ENCODE measurements around the gene ODF2. TPM values are rescaled to one million over a fixed set of nuclear protein-coding genes. Genes with fewer than 3 reads are reported as not detected.

ODF2 gene
- total and polyA plus RNA-seq, 2 experiments from 2014 or later, result 17.5 to 26.9 TPM

GRCh38 chr9:128420651-128421481 lies 34.9 kb upstream of the ODF2 start, which contains the start of gene CERCAM:
CERCAM (plus strand) TSS chr9:128420857; CDS start chr9:128420878, 21 bp downstream.
- Mint-ChIP-seq H3K27ac (no peak within 1 kb of the TSS), H3K27me3 (ENCODE audit: insufficient read depth, low read depth, poor library complexity) (peaks cover 35% of the 10 kb centered on the region), H3K4me3 (peak within 1 kb of the TSS; percentile 70), H3K36me3 (ENCODE audit: low read depth) (no peaks in the 10 kb centered on the region), H3K9me3 (no peaks in the 10 kb centered on the region), H3K4me1 (peaks cover 14% of the 10 kb centered on the region)
- H3K27me3 ChIP-seq (ENCODE audit: insufficient read depth), result peaks cover 58% of the 10 kb centered on the region
- no peaks in the 10 kb centered on the region for H4K20me1 ChIP-seq (replicated peaks; ENCODE audit: insufficient read depth)
- H3K79me2 ChIP-seq (replicated peaks; ENCODE audit: insufficient read depth), result no peaks in the 10 kb centered on the region
- peak; percentile 68 for DNase-seq (ENCODE audit: low spot score)
- ATAC-seq, result peak; percentile 74
- H3K36me3 ChIP-seq (ENCODE audit: insufficient read depth), result no peaks in the 10 kb centered on the region
- H3F3A ChIP-seq (replicated peaks; ENCODE audit: low read depth), result peaks cover 12% of the 10 kb centered on the region; the same call in 1 of the 2 replicates
- no peak within 1 kb of the TSS for H3K27ac ChIP-seq (ENCODE audit: low read depth)
- H2AFZ ChIP-seq, result peak within 1 kb of the TSS; percentile 98
- TF ChIP-seq POLR2AphosphoS5 (IDR thresholded peaks at IDR 0.05; ENCODE audit: low read depth) (0 out of 2 replicates have a peak, but pooled peaks have one; percentile 26), REST (IDR thresholded peaks at IDR 0.05; ENCODE audit: unreplicated experiment) (no peak)
- H3K4me1 ChIP-seq (ENCODE audit: insufficient read depth), result peaks cover 14% of the 10 kb centered on the region; the same call in 1 of the 2 replicates
- peak within 1 kb of the TSS; percentile 83 for H3K4me3 ChIP-seq
- peak within 1 kb of the TSS; percentile 90 for H3K4me2 ChIP-seq
- H3K9me2 ChIP-seq (ENCODE audit: insufficient read depth), result no peaks in the 10 kb centered on the region

- H3K4me1 ChIP-seq (ENCODE audit: insufficient read depth), result peaks cover 7% of the 10 kb centered on the region; the same call in 1 of the 2 replicates
- H3K27ac ChIP-seq (ENCODE audit: low read depth), result no peak overlapping the region
- H3K4me3 ChIP-seq, result peak overlapping the region; percentile 83
- Mint-ChIP-seq H3K4me1 (peaks cover 7% of the 10 kb centered on the region), H3K27ac (no peak overlapping the region), H3K36me3 (ENCODE audit: low read depth) (no peaks in the 10 kb centered on the region), H3K9me3 (no peaks in the 10 kb centered on the region), H3K27me3 (ENCODE audit: insufficient read depth, low read depth, poor library complexity) (peaks cover 30% of the 10 kb centered on the region), H3K4me3 (peak overlapping the region; percentile 70; the same call in 2 of the 3 replicates)
- peaks cover 51% of the 10 kb centered on the region for H3K27me3 ChIP-seq (ENCODE audit: insufficient read depth)
- H4K20me1 ChIP-seq (replicated peaks; ENCODE audit: insufficient read depth), result no peaks in the 10 kb centered on the region
- no peaks in the 10 kb centered on the region for H3K79me2 ChIP-seq (replicated peaks; ENCODE audit: insufficient read depth)
- H3F3A ChIP-seq (replicated peaks; ENCODE audit: low read depth), result peaks cover 12% of the 10 kb centered on the region; the same call in 1 of the 2 replicates
- H3K4me2 ChIP-seq, result peak overlapping the region; percentile 90
- H3K36me3 ChIP-seq (ENCODE audit: insufficient read depth), result no peaks in the 10 kb centered on the region
- H2AFZ ChIP-seq, result peak overlapping the region; percentile 90; the same call in 1 of the 2 replicates
- no peak; the same call in 2 of the 3 replicates for ATAC-seq
- no peaks in the 10 kb centered on the region for H3K9me2 ChIP-seq (ENCODE audit: insufficient read depth)
- no peak for DNase-seq (ENCODE audit: low spot score)
- TF ChIP-seq JUNB (IDR thresholded peaks at IDR 0.05; ENCODE audit: unreplicated experiment), result no peak
- no peak for TF ChIP-seq ZNF462 (CRISPR knock-in tag; IDR thresholded peaks at IDR 0.05)
- no peak for TF ChIP-seq STAT1 (IDR thresholded peaks at IDR 0.05; ENCODE audit: unreplicated experiment)
- no peak for TF ChIP-seq ETS1 (IDR thresholded peaks at IDR 0.05)
- no peak for TF ChIP-seq EZH2phosphoT487 (IDR thresholded peaks at IDR 0.05; ENCODE audit: unreplicated experiment)
- TF ChIP-seq CREB1 (CRISPR knock-in tag; IDR thresholded peaks at IDR 0.05; ENCODE audit: low read depth), result no peak
- no peak for TF ChIP-seq ZNF331 (CRISPR knock-in tag; IDR thresholded peaks at IDR 0.05; ENCODE audit: low read depth)
These were observed 34.3 kb upstream of the ODF2 start for GRCh38 chr9:128421482-128421996.

All from GM23338 (cell line).